Body of pancreas (tissue), 4 donors: ENCODE measurements around the gene OR4D6. TPM values are rescaled to one million over a fixed set of nuclear protein-coding genes. Genes with fewer than 3 reads are reported as not detected.

ENCODE experiments used
- ATAC-seq: fragments of 150-250 bp; one replicate; pipeline ENCODE4 v1.9.1; 2016
- DNase-seq, 4 donors: peaks; one replicate each; pipeline ENCODE4 v3.0.0-alpha.2; 2019
- H3K27ac ChIP-seq, 4 donors: fragments of 200-600 bp; sonication (generic); 1 replicate in 3 of 4; 2 replicates in 1 of 4; pipeline versions ENCODE4 v1.5.1 to v1.6.1; 2016 to 2019; ENCODE audit warnings: mild to moderate bottlenecking in 1 of 4, mixed read lengths in 1 of 4, moderate library complexity in 1 of 4
- H3K27me3 ChIP-seq, 2 donors: fragments of 200-600 bp; sonication (generic); one replicate each; pipeline ENCODE4 v1.6.0; 2016; ENCODE audit warnings: mild to moderate bottlenecking in 1 of 2
- H3K36me3 ChIP-seq, 2 donors: fragments of 200-600 bp; sonication (generic); replicated peaks in 1 of 2; 2 replicates each; pipeline ENCODE4 v1.5.1; 2016; ENCODE audit warnings: low read depth in 2 of 2; ENCODE audit not compliant: insufficient read depth in 1 of 2
- H3K4me1 ChIP-seq: fragments of 200-600 bp; sonication (generic); one replicate; pipeline ENCODE4 v1.6.0; 2016
- H3K4me3 ChIP-seq, 2 donors: fragments of 200-600 bp; sonication (generic); 1 replicate in 1 of 2; 2 replicates in 1 of 2; pipeline ENCODE4 v1.5.1; 2016 to 2019
- H3K9me3 ChIP-seq, 3 donors: fragments of 200-600 bp; sonication (generic); 1 replicate in 2 of 3; 2 replicates in 1 of 3; pipeline ENCODE4 v1.5.1; 2016
- CTCF ChIP-seq, 7 experiments: fragments of 450-650 bp in 4 of 7; fragments of 200-600 bp in 3 of 7; sonication (generic) in 3 of 7; IDR thresholded peaks; one replicate each; pipeline ENCODE4 v1.5.1; 2016 to 2019; ENCODE audit warnings: antibody characterized with exemption in 7 of 7
- POLR2A ChIP-seq, 3 donors: fragments of 450-650 bp; IDR thresholded peaks; one replicate each; pipeline ENCODE4 v1.6.1; 2016; ENCODE audit warnings: antibody characterized with exemption in 3 of 3, mild to moderate bottlenecking in 2 of 3
- WGBS, 2 donors: methylation state at CpG; one replicate each; pipeline ENCODE4 v1.1.5; 2017; 5-methylcytosine and 5-hydroxymethylcytosine counted together
- intact Hi-C: fragments of 100-400 bp; cut with DNase I; formaldehyde crosslinking; loops from one replicate; pipeline ENCODE4 v1.15.1; 2023
- total RNA-seq, 2 donors: library from RNA; depleted of rRNA; stranded (reverse); fragments of >200 nt; gene quantifications; one replicate each; pipeline ENCODE4 v1.1.0, GENCODE V29; 2016

Gene OR4D6
- total RNA-seq, 2 donors from 2014 or later, result not detected

- 87 to 88% methylated on average over 3 of the region's 3 CpGs for WGBS, 2 donors
- TF ChIP-seq POLR2A (IDR thresholded peaks at IDR 0.05) (no peak), CTCF (IDR thresholded peaks at IDR 0.05) (no peak)
- Histone ChIP-seq H3K4me1 (no peaks in the 10 kb centered on the region), H3K36me3 (no peaks in the 10 kb centered on the region), H3K4me3 (no peak overlapping the region), H3K9me3 (no peaks in the 10 kb centered on the region), H3K27ac (no peak overlapping the region), H3K27me3 (no peaks in the 10 kb centered on the region)
- ATAC-seq (no peak), DNase-seq (no peak)
- intact Hi-C loops, result no loop called here
Measured at GRCh38 chr11:59459916-59460315, 3.2 kb downstream of the OR4D6 start.

GRCh38 chr11:59463190-59463641 is 6.5 kb downstream of the OR4D6 start:
- no peak overlapping the region for H3K4me3 ChIP-seq
- H3K27ac ChIP-seq, result no peak overlapping the region
- no peak for DNase-seq
- no peak for ATAC-seq
- H3K27me3 ChIP-seq, result no peaks in the 10 kb centered on the region
- H3K9me3 ChIP-seq, result no peaks in the 10 kb centered on the region
- TF ChIP-seq POLR2A (IDR thresholded peaks at IDR 0.05) (no peak), CTCF (IDR thresholded peaks at IDR 0.05) (no peak)
- H3K4me1 ChIP-seq, result no peaks in the 10 kb centered on the region
- no peaks in the 10 kb centered on the region for H3K36me3 ChIP-seq
- intact Hi-C loops, result no loop called here
- WGBS, 2 donors, result 29 to 42% methylated on average over 5 of the region's 5 CpGs

DNA sequence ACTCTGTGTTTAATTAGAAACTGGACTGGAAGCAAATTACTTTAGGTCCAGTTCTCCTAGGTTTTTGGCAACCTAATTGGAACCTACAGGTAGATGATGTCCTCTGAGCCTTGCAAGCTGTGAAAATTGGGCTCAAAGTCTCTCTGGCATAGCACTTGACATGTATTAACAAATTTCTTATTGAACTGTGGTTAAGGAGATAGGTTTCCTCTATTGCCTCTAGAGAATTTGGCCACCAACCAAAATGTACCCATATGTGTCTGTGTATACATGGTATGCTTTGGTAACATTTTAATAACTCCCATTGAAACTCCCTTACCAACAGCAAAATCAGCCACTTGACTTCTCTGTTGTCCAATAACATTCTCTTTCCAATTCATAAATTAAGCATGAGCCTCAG is 16.3 kb downstream of the OR4D6 start, which contains the start of gene OR4D10:
OR4D10 (plus strand) TSS at position 301 of the 400 bp plus-strand sequence. CDS start 4,115 bp downstream, outside the sequence.
- H3K27ac ChIP-seq, result no peak within 1 kb of the TSS
- H3K27me3 ChIP-seq, result no peaks in the 10 kb centered on the region
- H3K4me3 ChIP-seq, result no peak within 1 kb of the TSS
- no peaks in the 10 kb centered on the region for H3K9me3 ChIP-seq
- TF ChIP-seq POLR2A (IDR thresholded peaks at IDR 0.05) (no peak), CTCF (IDR thresholded peaks at IDR 0.05) (no peak)
- no peaks in the 10 kb centered on the region for H3K36me3 ChIP-seq
- no peaks in the 10 kb centered on the region for H3K4me1 ChIP-seq
- ATAC-seq (no peak), DNase-seq (no peak)
- intact Hi-C loops, result no loop called here

GRCh38 chr11:59475176-59475575 is 18.4 kb downstream of the OR4D6 start:
- Histone ChIP-seq H3K27me3 (no peaks in the 10 kb centered on the region), H3K27ac (no peak overlapping the region), H3K4me1 (no peaks in the 10 kb centered on the region), H3K4me3 (no peak overlapping the region), H3K9me3 (no peaks in the 10 kb centered on the region), H3K36me3 (no peaks in the 10 kb centered on the region)
- DNase-seq (no peak), ATAC-seq (no peak)
- 62 to 68% methylated on average over 9 of the region's 9 CpGs for WGBS, 2 donors
- intact Hi-C loops, result no loop called here
- TF ChIP-seq CTCF (IDR thresholded peaks at IDR 0.05), result no peak
- TF ChIP-seq POLR2A (IDR thresholded peaks at IDR 0.05), result no peak

GRCh38 chr11:59479906-59480305 is 23.1 kb downstream of the OR4D6 start:
- no peaks in the 10 kb centered on the region for H3K27me3 ChIP-seq
- no peaks in the 10 kb centered on the region for H3K4me1 ChIP-seq
- intact Hi-C loops, result no loop called here
- ATAC-seq, result no peak
- H3K36me3 ChIP-seq, result no peaks in the 10 kb centered on the region
- H3K9me3 ChIP-seq, result no peaks in the 10 kb centered on the region
- H3K27ac ChIP-seq, result no peak overlapping the region
- H3K4me3 ChIP-seq, result no peak overlapping the region
- no peak for TF ChIP-seq POLR2A (IDR thresholded peaks at IDR 0.05)
- no peak for TF ChIP-seq CTCF (IDR thresholded peaks at IDR 0.05)
- DNase-seq, result no peak
